ENCODE measurements around the gene NETO1.

DNA sequence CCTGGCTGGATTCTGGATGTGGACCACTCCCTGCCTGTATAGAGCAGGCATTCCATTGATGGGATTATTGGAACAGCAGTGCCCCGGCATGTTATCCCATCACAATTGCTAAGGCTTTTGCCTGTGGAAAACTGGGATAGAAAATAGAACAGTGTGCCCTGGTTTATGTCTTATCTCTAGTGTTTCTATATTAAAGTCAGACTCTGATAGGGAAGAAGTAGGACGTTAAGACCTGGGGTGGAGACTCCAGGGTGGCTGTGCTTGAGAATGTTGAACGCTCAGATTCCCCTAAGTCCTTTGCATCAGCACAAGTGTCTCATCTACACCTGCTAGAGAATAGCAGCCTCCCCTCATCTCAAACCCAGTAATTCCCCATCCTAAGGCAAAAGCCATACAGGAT, 10.8 kb upstream of the NETO1 start:
- TF ChIP-seq, protein P1, sequence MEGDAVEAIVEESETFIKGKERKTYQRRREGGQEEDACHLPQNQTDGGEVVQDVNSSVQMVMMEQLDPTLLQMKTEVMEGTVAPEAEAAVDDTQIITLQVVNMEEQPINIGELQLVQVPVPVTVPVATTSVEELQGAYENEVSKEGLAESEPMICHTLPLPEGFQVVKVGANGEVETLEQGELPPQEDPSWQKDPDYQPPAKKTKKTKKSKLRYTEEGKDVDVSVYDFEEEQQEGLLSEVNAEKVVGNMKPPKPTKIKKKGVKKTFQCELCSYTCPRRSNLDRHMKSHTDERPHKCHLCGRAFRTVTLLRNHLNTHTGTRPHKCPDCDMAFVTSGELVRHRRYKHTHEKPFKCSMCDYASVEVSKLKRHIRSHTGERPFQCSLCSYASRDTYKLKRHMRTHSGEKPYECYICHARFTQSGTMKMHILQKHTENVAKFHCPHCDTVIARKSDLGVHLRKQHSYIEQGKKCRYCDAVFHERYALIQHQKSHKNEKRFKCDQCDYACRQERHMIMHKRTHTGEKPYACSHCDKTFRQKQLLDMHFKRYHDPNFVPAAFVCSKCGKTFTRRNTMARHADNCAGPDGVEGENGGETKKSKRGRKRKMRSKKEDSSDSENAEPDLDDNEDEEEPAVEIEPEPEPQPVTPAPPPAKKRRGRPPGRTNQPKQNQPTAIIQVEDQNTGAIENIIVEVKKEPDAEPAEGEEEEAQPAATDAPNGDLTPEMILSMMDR (optimal IDR thresholded peaks at IDR 0.05 in 1 of 3, IDR thresholded peaks at IDR 0.05 in 1 of 3, conservative IDR thresholded peaks at IDR 0.05 in 1 of 3; ENCODE audit: extremely low read depth in 1 of 3, insufficient read depth in 2 of 3, low read length in 3 of 3), result no peak
- TF ChIP-seq EZH2 (IDR thresholded peaks at IDR 0.05; ENCODE audit: low read length), result no peak
